ENCODE measurements around the gene HUNK.

DNA sequence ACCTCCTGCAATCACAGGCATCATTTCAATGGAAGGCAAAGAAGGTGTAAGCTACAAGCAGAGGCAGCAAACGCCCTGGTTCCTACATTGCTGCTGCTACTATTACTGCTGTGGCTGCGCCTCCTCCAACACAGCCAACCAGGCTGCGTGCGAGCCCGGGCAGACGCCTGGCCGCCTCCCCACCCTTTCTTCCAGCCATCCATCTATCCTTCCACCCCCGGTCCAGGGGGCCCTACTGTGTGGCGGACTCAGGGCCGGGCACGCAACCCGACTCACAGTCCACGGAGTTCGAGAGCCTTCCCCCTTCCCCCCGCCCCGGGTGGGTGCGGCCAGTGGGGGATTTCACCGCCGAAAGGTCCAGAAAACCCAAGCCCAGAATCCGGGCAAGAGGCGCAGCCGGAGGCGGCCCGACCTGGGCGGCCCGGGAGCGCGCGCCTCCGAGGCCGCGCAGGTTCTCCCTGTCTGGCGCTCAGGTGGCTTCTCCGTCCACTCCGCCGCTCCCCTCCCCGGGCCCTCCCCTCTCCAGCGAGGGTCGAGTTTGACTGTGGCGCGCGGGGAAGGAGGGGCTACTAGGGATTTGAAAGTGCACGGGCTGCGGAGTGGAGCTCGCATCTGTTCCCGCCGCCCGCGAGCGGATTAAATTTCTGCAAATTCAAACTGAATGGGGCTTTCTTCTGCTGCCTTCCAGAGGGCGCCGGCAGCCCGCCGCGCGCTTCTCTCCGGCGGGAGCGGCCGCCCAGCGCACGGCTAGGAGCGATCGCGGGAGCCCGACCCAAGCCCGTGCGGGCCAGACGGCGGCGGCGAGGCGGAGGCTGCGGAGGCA lies at the start of gene HUNK:
- TF ChIP-seq, protein P1, sequence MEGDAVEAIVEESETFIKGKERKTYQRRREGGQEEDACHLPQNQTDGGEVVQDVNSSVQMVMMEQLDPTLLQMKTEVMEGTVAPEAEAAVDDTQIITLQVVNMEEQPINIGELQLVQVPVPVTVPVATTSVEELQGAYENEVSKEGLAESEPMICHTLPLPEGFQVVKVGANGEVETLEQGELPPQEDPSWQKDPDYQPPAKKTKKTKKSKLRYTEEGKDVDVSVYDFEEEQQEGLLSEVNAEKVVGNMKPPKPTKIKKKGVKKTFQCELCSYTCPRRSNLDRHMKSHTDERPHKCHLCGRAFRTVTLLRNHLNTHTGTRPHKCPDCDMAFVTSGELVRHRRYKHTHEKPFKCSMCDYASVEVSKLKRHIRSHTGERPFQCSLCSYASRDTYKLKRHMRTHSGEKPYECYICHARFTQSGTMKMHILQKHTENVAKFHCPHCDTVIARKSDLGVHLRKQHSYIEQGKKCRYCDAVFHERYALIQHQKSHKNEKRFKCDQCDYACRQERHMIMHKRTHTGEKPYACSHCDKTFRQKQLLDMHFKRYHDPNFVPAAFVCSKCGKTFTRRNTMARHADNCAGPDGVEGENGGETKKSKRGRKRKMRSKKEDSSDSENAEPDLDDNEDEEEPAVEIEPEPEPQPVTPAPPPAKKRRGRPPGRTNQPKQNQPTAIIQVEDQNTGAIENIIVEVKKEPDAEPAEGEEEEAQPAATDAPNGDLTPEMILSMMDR (IDR thresholded peaks at IDR 0.05): peak in 1 of 6 experiments; percentile 4
- TF ChIP-seq POLR2A (IDR thresholded peaks at IDR 0.05): no peak
